ENCODE measurements around the gene ARL4C.

The ARL4C gene

GRCh38 chr2:234450431-234451124, 46.3 kb downstream of the ARL4C start:
- FAIRE-seq (no peak), DNase-seq (ENCODE audit: insufficient read length, low spot score) (no peak)

GRCh38 chr2:234448506-234449184, 48.2 kb downstream of the ARL4C start:
- no peak for FAIRE-seq
- no peak for DNase-seq (ENCODE audit: insufficient read length, low spot score)

DNA sequence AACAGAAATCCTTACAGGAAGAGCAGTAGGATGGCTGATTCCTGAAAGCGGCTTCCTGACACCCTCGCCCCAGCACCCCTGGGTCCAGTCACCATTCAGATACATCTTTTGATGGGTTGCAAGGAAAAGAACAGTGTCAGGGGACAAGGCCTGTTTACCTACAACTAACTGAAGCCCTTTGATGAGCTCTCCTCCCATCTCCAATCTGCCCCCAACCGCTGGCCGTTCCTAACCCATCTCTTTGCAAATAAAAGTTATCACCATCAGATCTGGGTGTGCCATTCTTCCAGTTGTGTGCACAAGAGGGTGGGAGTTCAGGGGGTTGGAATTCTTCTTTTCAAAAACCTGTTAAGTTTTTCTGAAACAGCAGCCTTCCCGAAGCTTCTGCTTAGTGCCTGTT, 48.9 kb downstream of the ARL4C start:
- no peak for FAIRE-seq
- no peak for DNase-seq (ENCODE audit: insufficient read length, low spot score)

GRCh38 chr2:234447189-234447588, 49.7 kb downstream of the ARL4C start:
- FAIRE-seq (no peak), DNase-seq (ENCODE audit: insufficient read length, low spot score) (no peak)

DNA sequence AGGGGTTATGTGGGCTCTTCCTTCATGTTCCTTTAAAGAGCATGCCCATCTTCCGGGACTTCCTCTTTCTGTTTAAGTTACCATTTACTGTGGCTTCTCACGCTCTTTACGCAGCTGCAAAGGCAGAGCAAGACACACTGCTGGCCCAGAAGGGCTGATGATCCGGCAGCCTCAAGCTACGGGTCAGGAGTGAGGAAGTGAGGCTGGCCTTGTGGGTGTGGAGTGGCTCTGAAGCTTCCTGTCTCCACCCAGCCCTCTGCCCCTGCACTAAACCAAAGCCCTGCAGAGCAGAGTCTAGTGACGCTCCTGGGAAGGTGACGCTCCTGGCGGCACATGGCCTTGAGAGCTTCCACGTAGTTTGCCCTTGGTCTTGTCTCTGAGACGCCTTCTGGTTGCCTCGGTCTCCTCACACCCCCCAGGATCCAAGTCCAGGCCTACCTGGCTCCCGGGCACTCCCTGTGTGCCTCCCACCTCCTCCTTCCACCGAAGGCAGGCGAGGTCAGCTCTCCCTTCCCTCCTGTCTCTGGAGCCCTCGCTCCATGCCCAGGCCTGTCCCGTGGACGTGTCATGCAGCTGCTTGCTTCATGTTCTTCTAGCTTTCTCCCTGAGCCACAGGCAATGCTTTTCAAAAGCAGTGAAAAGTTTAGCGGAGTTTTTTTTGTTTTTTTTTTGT, 50.3 kb downstream of the ARL4C start:
- FAIRE-seq (peak; percentile 98), DNase-seq (ENCODE audit: insufficient read length, low spot score) (peak; percentile 68)

- FAIRE-seq, result peak; percentile 96
- DNase-seq (ENCODE audit: insufficient read length, low spot score), result no peak
These were observed 52.0 kb downstream of the ARL4C start for GRCh38 chr2:234444893-234445292.

DNA sequence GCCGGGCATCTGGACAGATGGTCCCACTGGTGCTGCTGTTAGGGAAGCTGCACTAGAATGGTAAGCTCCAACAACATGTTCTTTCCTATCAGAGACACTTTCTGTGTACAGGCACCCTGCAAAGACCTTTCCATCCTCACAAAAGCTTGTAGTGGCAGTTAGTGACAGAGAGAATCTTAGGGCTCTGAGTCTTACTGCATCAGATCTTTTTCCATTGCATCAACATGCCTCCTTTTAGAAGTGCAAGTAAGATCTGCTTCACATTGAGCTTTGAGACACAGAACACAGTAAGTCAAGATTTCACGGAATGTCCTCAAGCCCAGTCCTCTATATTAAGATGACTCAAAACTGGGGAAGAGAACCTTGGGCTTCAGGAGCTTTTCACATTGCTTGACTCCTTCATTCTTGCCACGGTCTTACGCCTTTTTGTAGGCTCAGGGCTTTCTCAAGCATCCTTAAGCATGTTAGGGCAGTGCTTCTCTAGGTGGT, 52.6 kb downstream of the ARL4C start:
- DNase-seq (ENCODE audit: insufficient read length, low spot score) (no peak), FAIRE-seq (no peak)

All from GM19239 (cell line).